ENCODE measurements around the gene PPP1R36. TPM values are rescaled to one million over a fixed set of nuclear protein-coding genes. Genes with fewer than 3 reads are reported as not detected.

Gene PPP1R36
- total and polyA plus RNA-seq, 2 of the 4 experiments (the other 2 are of a cell fraction): 0.15 to 0.54 TPM

DNA sequence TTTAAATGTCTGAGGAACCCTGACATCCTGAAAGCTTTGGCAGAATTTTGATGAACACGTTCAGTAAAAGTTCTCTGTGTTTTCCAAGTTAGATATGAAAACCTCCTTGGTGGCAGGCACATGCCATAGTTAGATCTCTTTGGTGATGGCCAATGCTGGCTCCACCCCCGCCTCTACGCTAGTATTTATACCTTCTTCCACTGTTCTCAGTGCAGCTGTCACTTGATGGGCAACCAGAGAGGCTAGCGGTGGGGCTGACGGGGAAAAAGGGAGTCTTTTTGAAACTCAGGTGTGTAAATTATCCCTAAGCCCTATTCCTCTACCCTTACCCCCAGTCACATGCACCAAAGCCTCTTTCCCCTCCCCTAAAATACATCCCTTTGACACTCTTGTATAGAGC lies 32.1 kb downstream of the PPP1R36 start:
- no peak for ATAC-seq (ENCODE audit: low read depth)
- Histone ChIP-seq H3K4me1 (ENCODE audit: control insufficient read depth, insufficient read depth, low read length) (no peaks in the 10 kb centered on the region), H4K5ac (ENCODE audit: low read depth, low read length) (no peak overlapping the region), H3K9ac (ENCODE audit: low read depth, low read length) (no peak overlapping the region), H3K4ac (ENCODE audit: low read depth, low read length) (no peak overlapping the region), H3K79me1 (ENCODE audit: low read depth in 1 of 2, low read length in 2 of 2) (no peaks in the 10 kb centered on the region), H2AK5ac (ENCODE audit: low read depth, low read length) (no peak overlapping the region), H2AFZ (replicated peaks; ENCODE audit: low read length, poor library complexity) (no peak overlapping the region), H3K4me2 (ENCODE audit: low read depth, low read length) (no peak overlapping the region), H3K9me3 (ENCODE audit: control insufficient read depth, insufficient read depth, low read length) (no peaks in the 10 kb centered on the region), H3K18ac (ENCODE audit: low read depth, low read length) (no peak overlapping the region), H3K27ac (ENCODE audit: insufficient read depth, low read length) (no peak overlapping the region), H2AK9ac (replicated peaks; ENCODE audit: low read depth, low read length, poor library complexity) (no peak overlapping the region), H2BK120ac (ENCODE audit: low read depth, low read length) (no peak overlapping the region), H2BK5ac (ENCODE audit: low read depth, low read length, poor library complexity, severe bottlenecking) (no peak overlapping the region), H3K36me3 (ENCODE audit: control insufficient read depth, insufficient read depth, low read length) (no peaks in the 10 kb centered on the region), H3K27me3 (ENCODE audit: control insufficient read depth, insufficient read depth, low read length) (no peaks in the 10 kb centered on the region), H3K9me1 (ENCODE audit: insufficient read depth, low read length) (no peaks in the 10 kb centered on the region), H3K14ac (replicated peaks; ENCODE audit: low read depth, low read length) (no peak overlapping the region), H2BK15ac (ENCODE audit: low read depth, low read length) (no peak overlapping the region), H2BK20ac (ENCODE audit: low read depth, low read length) (no peak overlapping the region), H4K8ac (ENCODE audit: low read depth in 2 of 2, low read length in 2 of 2) (no peak overlapping the region), H4K91ac (ENCODE audit: insufficient read depth, low read depth, low read length) (no peak overlapping the region), H3K23ac (ENCODE audit: low read depth, low read length) (no peak overlapping the region), H3K4me3 (ENCODE audit: insufficient read depth, low read depth, low read length) (no peak overlapping the region), H3K56ac (ENCODE audit: extremely low read depth, insufficient read depth, low read length) (no peak overlapping the region), H4K20me1 (ENCODE audit: insufficient read depth, low read length) (no peaks in the 10 kb centered on the region)
- ChIA-PET POLR2A (ENCODE audit: unreplicated experiment) (no interaction called here), CTCF (no interaction called here)
- WGBS, 2 experiments (ENCODE audit: extremely low coverage in 2 of 2, insufficient read length in 1 of 2): no CpG with 5 or more reads among the region's 5 CpGs
- TF ChIP-seq CHD1 (IDR thresholded peaks at IDR 0.05; ENCODE audit: low read depth, low read length): no peak
- no peak for TF ChIP-seq NFE2L2 (IDR thresholded peaks at IDR 0.05; ENCODE audit: low read depth, low read length)
- TF ChIP-seq BHLHE40 (IDR thresholded peaks at IDR 0.05; ENCODE audit: low read depth, low read length): no peak
- no peak for TF ChIP-seq FOS (IDR thresholded peaks at IDR 0.05; ENCODE audit: low read depth, low read length)
- no peak for TF ChIP-seq MAFK (IDR thresholded peaks at IDR 0.05; ENCODE audit: low read depth, low read length)
- TF ChIP-seq RCOR1 (IDR thresholded peaks at IDR 0.05; ENCODE audit: insufficient replicate concordance, low read length): no peak
- TF ChIP-seq RAD21 (IDR thresholded peaks at IDR 0.05; ENCODE audit: low read length): no peak
- no peak for TF ChIP-seq USF2 (IDR thresholded peaks at IDR 0.05; ENCODE audit: low read depth, low read length)
- TF ChIP-seq CTCF (conservative IDR thresholded peaks at IDR 0.05; ENCODE audit: low read depth, low read length): no peak
- TF ChIP-seq MXI1 (IDR thresholded peaks at IDR 0.05; ENCODE audit: borderline replicate concordance, low read depth, low read length): no peak
- no peak for TF ChIP-seq CEBPB (IDR thresholded peaks at IDR 0.05; ENCODE audit: low read depth, low read length)
- TF ChIP-seq RFX5 (IDR thresholded peaks at IDR 0.05; ENCODE audit: low read depth, low read length): no peak
- TF ChIP-seq MAZ (IDR thresholded peaks at IDR 0.05; ENCODE audit: borderline replicate concordance, low read depth, low read length): no peak
- dilution Hi-C loops (cut with HindIII; ENCODE audit: low sequenced_read_pairs, unreplicated experiment): no loop called here
- in situ Hi-C loops (cut with MboI; ENCODE audit: low sequenced_read_pairs): no loop called here
- no peak for DNase-seq
- BruUV-seq (replicated peaks): no TSS peak
- intact Hi-C loops (cut with micrococcal nuclease): no loop called here
